Thyroid gland (tissue), 4 donors: ENCODE measurements around the gene C1QTNF8.

Experiments
- CTCF ChIP-seq, 6 experiments: fragments of 200-600 bp in 3 of 6; fragments of 450-650 bp in 3 of 6; sonication (generic) in 3 of 6; IDR thresholded peaks; one replicate each; pipeline ENCODE4 v1.5.1; 2016 to 2019; ENCODE audit warnings: antibody characterized with exemption in 6 of 6, mild to moderate bottlenecking in 2 of 6, inconsistent platforms in 1 of 6, moderate library complexity in 1 of 6
- POLR2A ChIP-seq, 2 donors: fragments of 450-650 bp; IDR thresholded peaks; one replicate each; pipeline ENCODE4 v1.6.1; 2017; ENCODE audit warnings: antibody characterized with exemption in 2 of 2, mild to moderate bottlenecking in 2 of 2, moderate library complexity in 1 of 2

GRCh38 chr16:1054660-1055556 is 41.1 kb downstream of the C1QTNF8 start:
- peak; percentile 61 to 88 (median 68) for TF ChIP-seq CTCF (IDR thresholded peaks at IDR 0.05)
- TF ChIP-seq POLR2A (IDR thresholded peaks at IDR 0.05) = no peak
